ENCODE results near the gene ZNF567. TPM values are rescaled to one million over a fixed set of nuclear protein-coding genes. Genes with fewer than 3 reads are reported as not detected.

Gene ZNF567
- total and polyA plus RNA-seq, 11 donors, result 2.1 to 5.8 (median 3.7) TPM

DNA sequence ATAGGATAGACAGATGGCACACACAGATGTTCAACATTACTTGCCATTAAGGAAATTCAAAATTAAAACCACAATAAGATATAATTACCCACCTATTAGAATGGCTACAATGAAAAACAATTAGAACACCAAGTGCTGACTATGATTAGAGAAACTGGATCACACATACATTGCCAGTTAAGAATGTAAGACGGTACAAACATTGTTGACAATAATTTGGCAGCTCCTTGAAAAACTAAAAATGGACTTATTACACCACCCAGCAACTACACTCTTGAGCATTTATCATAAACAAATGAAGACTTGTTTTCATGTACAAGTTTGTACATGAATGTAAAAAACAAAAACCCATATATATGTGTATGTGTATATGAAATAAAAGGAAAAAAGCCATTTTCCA, 34.5 kb upstream of the ZNF567 start:
- DNase-seq, result no peak
- intact Hi-C loops (cut with DNase I), result no loop called here
- H3K4me3 ChIP-seq, result no peak overlapping the region
- peak in 1 of 4 donors; percentile 42 for ATAC-seq
- 40 to 55% (median 46%) methylated on average over 1 of the region's 1 CpG for WGBS, 4 donors
- TF ChIP-seq POLR2A (IDR thresholded peaks at IDR 0.05), result no peak
- TF ChIP-seq, protein P1, sequence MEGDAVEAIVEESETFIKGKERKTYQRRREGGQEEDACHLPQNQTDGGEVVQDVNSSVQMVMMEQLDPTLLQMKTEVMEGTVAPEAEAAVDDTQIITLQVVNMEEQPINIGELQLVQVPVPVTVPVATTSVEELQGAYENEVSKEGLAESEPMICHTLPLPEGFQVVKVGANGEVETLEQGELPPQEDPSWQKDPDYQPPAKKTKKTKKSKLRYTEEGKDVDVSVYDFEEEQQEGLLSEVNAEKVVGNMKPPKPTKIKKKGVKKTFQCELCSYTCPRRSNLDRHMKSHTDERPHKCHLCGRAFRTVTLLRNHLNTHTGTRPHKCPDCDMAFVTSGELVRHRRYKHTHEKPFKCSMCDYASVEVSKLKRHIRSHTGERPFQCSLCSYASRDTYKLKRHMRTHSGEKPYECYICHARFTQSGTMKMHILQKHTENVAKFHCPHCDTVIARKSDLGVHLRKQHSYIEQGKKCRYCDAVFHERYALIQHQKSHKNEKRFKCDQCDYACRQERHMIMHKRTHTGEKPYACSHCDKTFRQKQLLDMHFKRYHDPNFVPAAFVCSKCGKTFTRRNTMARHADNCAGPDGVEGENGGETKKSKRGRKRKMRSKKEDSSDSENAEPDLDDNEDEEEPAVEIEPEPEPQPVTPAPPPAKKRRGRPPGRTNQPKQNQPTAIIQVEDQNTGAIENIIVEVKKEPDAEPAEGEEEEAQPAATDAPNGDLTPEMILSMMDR (IDR thresholded peaks at IDR 0.05), result no peak
- H3K27me3 ChIP-seq, result no peaks in the 10 kb centered on the region
- no peak overlapping the region for H3K27ac ChIP-seq
- peaks cover 10 to 100% (median 82%) of the 10 kb centered on the region in 9 donors for H3K36me3 ChIP-seq
- H3K9me3 ChIP-seq, result peaks cover 0 to 98% (median 79%) of the 10 kb centered on the region in 12 donors
- H3K4me1 ChIP-seq, result no peaks in the 10 kb centered on the region

DNA sequence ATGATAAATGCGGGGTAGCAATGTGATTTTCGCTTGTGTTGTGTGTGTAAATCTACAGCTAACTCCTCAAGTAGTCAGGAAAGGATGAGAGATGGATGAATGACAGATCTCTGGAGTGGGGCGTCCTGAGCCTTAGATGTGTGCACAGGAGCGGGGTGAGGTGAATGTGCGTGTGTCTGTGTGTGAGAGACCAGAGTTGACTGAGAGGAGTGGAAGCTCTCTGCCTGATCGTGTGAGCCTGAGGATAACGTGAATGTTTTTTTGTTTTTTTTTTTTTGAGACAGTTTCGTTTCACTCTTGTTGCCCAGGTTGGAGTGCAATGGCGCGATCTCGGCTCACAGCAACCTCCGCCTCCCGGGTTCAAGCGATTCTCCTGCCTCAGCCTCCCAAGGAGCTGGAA, 21.6 kb upstream of the ZNF567 start:
- intact Hi-C loops (cut with DNase I), result loop anchor here in 4 of 10 donors (2.0 to 10.0 kb wide), 5 partner anchors 21 to 189 kb away; partner anchors contain the start of genes ZNF260 (in 1 of the 4), ZNF345 (in 1 of the 4), ZNF567 (in 1 of the 4) and ZNF790 (in 1 of the 4)
- H3K36me3 ChIP-seq, result peaks cover 0 to 42% (median 27%) of the 10 kb centered on the region in 9 donors
- no peak for ATAC-seq
- DNase-seq, result no peak
- peak overlapping the region; percentile 47 to 96 (median 78) for H3K4me3 ChIP-seq
- peak overlapping the region in 1 of 12 donors; percentile 83 for H3K27ac ChIP-seq
- peaks cover 3 to 21% (median 16%) of the 10 kb centered on the region in 12 donors for H3K4me1 ChIP-seq
- no peaks in the 10 kb centered on the region for H3K27me3 ChIP-seq
- no peak for TF ChIP-seq POLR2A (IDR thresholded peaks at IDR 0.05)
- TF ChIP-seq, protein P1 (IDR thresholded peaks at IDR 0.05), result no peak
- 43 to 65% (median 61%) methylated on average over 14 of the region's 14 CpGs for WGBS, 4 donors
- H3K9me3 ChIP-seq, result peaks cover 0 to 67% (median 10%) of the 10 kb centered on the region in 12 donors

DNA sequence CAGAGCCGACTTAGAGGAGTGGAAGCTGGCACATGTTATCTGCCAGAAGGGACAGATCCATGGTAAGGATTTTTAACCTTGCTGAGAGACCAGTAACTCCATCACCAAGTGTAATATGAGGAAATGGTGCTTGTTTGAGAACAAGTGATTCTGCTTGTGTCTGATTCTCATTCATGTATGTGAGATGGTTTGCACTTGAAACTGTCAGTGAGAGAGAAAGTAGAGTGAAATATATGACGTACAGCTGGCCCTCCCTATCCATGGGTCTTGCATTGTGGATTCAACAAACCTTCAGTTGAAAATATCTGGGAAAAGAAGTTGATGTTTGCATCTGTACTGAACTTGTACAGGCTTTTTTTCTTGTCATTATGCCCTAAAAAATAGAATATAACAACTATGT, 18.8 kb upstream of the ZNF567 start:
- TF ChIP-seq POLR2A (IDR thresholded peaks at IDR 0.05), result no peak
- TF ChIP-seq, protein P1 (IDR thresholded peaks at IDR 0.05), result no peak
- WGBS, 4 donors, result 49 to 66% (median 63%) methylated on average over 2 of the region's 2 CpGs
- H3K9me3 ChIP-seq, result peaks cover 0 to 67% (median 7%) of the 10 kb centered on the region in 12 donors
- no peak overlapping the region for H3K27ac ChIP-seq
- ATAC-seq (no peak), DNase-seq (no peak)
- H3K4me3 ChIP-seq, result peak overlapping the region in 1 of 12 donors; percentile 79
- intact Hi-C loops (cut with DNase I), result loop anchor here in 3 of 10 donors (5.0 to 10.0 kb wide), 4 partner anchors 104 to 186 kb away; partner anchors contain the start of genes ZNF260 (in 1 of the 3), ZNF345 (in 1 of the 3), ZNF790 (in 1 of the 3) and ZNF850 (in 1 of the 3)
- peaks cover 3 to 30% (median 18%) of the 10 kb centered on the region in 12 donors for H3K4me1 ChIP-seq
- H3K36me3 ChIP-seq, result peaks cover 0 to 21% (median 11%) of the 10 kb centered on the region in 9 donors
- no peaks in the 10 kb centered on the region for H3K27me3 ChIP-seq

DNA sequence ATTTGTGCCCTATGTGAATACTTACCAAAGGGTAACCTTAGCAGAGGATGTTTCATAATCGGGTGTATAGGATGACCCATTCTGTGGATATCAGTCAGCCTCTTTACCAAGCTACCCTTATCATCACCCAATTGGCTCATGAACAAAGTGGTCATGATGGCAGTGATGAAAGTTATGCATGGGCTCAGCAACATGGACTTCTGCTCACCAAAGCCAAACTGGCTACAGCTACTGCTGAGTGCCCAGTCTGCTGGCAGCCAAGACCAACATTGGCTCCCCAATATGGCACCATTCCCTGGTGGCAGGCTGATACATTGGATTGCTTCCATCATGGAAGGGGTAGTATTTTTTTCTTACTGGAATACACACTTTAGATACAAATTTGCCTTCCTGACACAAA, 15.0 kb upstream of the ZNF567 start:
- TF ChIP-seq POLR2A (IDR thresholded peaks at IDR 0.05), result no peak
- TF ChIP-seq, protein P1 (IDR thresholded peaks at IDR 0.05), result no peak
- ATAC-seq (peak; percentile 43 to 54 (median 48)), DNase-seq (peak in 3 of 5 donors; percentile 27 to 38 (median 34))
- Histone ChIP-seq H3K27ac (no peak overlapping the region), H3K4me1 (peaks cover 0 to 24% (median 11%) of the 10 kb centered on the region in 12 donors), H3K9me3 (peaks cover 0 to 85% (median 7%) of the 10 kb centered on the region in 12 donors), H3K4me3 (no peak overlapping the region), H3K27me3 (no peaks in the 10 kb centered on the region), H3K36me3 (peaks cover 0 to 15% (median 2%) of the 10 kb centered on the region in 9 donors)
- intact Hi-C loops (cut with DNase I), result loop anchor here in 1 of 10 donors (2.0 kb wide), 1 partner anchor 14 kb away; the partner anchor contains the start of gene ZNF567
- WGBS, 4 donors, result 36 to 68% (median 51%) methylated on average over 1 of the region's 1 CpG

Measured in heart left ventricle (tissue), 16 donors.